Lower leg skin (tissue), 3 donors: ENCODE results near the gene YTHDC2.
"Not testable (repeated sequence)": the region's sequence is repeated elsewhere in the genome, so short reads cannot be mapped to it uniquely, and the experiment has no call there.

Experiments
- POLR2A ChIP-seq, 2 donors: fragments of 450-650 bp; IDR thresholded peaks; one replicate each; pipeline ENCODE4 v1.6.1; 2016 to 2017; ENCODE audit warnings: antibody characterized with exemption in 2 of 2, mild to moderate bottlenecking in 1 of 2, moderate library complexity in 1 of 2
- TF ChIP-seq, protein P1 (sequence below), 3 donors: fragments of 450-650 bp; IDR thresholded peaks; one replicate each; pipeline ENCODE4 v1.5.1; 2016; ENCODE audit warnings: antibody characterized with exemption in 3 of 3, mild to moderate bottlenecking in 3 of 3, moderate library complexity in 2 of 3

DNA sequence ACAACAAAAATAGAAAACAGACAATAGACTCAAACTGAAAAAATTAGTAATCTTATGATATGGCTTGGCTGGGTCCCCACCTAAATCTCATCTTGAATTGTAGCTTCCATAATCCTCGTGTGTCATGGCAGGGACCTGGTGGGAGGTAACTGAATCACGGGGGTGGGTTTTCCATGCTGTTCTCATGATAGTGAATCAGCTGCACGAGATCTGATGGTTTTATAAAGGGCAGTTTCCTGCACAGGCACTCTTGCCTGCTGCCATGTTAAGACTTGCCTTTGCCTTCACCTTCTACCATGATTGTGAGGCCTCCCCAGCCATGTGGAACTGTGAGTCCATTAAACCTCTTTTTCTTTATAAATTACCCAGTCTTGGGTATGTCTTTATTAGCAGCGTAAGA is 89.8 kb downstream of the YTHDC2 start:
- TF ChIP-seq POLR2A (IDR thresholded peaks at IDR 0.05): not testable (repeated sequence)
- TF ChIP-seq, protein P1, sequence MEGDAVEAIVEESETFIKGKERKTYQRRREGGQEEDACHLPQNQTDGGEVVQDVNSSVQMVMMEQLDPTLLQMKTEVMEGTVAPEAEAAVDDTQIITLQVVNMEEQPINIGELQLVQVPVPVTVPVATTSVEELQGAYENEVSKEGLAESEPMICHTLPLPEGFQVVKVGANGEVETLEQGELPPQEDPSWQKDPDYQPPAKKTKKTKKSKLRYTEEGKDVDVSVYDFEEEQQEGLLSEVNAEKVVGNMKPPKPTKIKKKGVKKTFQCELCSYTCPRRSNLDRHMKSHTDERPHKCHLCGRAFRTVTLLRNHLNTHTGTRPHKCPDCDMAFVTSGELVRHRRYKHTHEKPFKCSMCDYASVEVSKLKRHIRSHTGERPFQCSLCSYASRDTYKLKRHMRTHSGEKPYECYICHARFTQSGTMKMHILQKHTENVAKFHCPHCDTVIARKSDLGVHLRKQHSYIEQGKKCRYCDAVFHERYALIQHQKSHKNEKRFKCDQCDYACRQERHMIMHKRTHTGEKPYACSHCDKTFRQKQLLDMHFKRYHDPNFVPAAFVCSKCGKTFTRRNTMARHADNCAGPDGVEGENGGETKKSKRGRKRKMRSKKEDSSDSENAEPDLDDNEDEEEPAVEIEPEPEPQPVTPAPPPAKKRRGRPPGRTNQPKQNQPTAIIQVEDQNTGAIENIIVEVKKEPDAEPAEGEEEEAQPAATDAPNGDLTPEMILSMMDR (IDR thresholded peaks at IDR 0.05): not testable (repeated sequence)
